Neural cell (in vitro differentiated cells): ENCODE results near the gene C22orf39. TPM values are rescaled to one million over a fixed set of nuclear protein-coding genes. Genes with fewer than 3 reads are reported as not detected.

Source experiments
- H2AFZ ChIP-seq: fragments of 200-600, 300-800 bp; sonication (generic), shearing (Covaris generic); 2 replicates; pipeline ENCODE4 v1.6.0; 2014; ENCODE audit warnings: low read depth, mild to moderate bottlenecking, antibody characterized with exemption, low read length, moderate library complexity
- H3F3A ChIP-seq: fragments of 200-600 bp; shearing (Covaris generic); 2 replicates; pipeline ENCODE4 v1.6.1; 2016; ENCODE audit warnings: mild to moderate bottlenecking, moderate library complexity, mixed read lengths, antibody characterized with exemption, low read length; ENCODE audit not compliant: insufficient read depth, poor library complexity, severe bottlenecking
- H3K27ac ChIP-seq: fragments of 200-600, 300-800 bp; sonication (generic), shearing (Covaris generic); 2 replicates; pipeline ENCODE4 v1.5.1; 2014; ENCODE audit warnings: mild to moderate bottlenecking, low read length, moderate library complexity
- H3K27me3 ChIP-seq: fragments of 300-800, 200-600 bp; sonication (generic), shearing (Covaris generic); 2 replicates; pipeline ENCODE4 v1.6.0; 2014; ENCODE audit warnings: mild to moderate bottlenecking, low read depth, low read length, moderate library complexity; ENCODE audit not compliant: insufficient read depth
- H3K36me3 ChIP-seq: fragments of 300-800, 200-600 bp; sonication (generic), shearing (Covaris generic); 2 replicates; pipeline ENCODE4 v1.5.1; 2014; ENCODE audit warnings: mild to moderate bottlenecking, antibody characterized with exemption, low read length, moderate library complexity; ENCODE audit not compliant: insufficient read depth
- H3K4me2 ChIP-seq: fragments of 300-800, 200-600 bp; sonication (generic), shearing (Covaris generic); 2 replicates; pipeline ENCODE4 v1.6.0; 2014; ENCODE audit warnings: mild to moderate bottlenecking, low read length
- H3K4me3 ChIP-seq: fragments of 300-800, 200-600 bp; sonication (generic), shearing (Covaris generic); 2 replicates; pipeline ENCODE4 v1.5.1; 2014; ENCODE audit warnings: mild to moderate bottlenecking, low read length, moderate library complexity
- H3K79me2 ChIP-seq: fragments of 200-600 bp; shearing (Covaris generic); replicated peaks from 2 replicates; pipeline ENCODE4 v1.6.0; 2014; ENCODE audit warnings: mild to moderate bottlenecking, low read length, moderate library complexity; ENCODE audit not compliant: insufficient read depth
- H3K9ac ChIP-seq: fragments of 300-800, 200-600 bp; sonication (generic), shearing (Covaris generic); 2 replicates; pipeline ENCODE4 v1.6.1; 2016; ENCODE audit warnings: mild to moderate bottlenecking, low read length, mixed read lengths
- H3K9me2 ChIP-seq: fragments of 200-600 bp; shearing (Covaris generic); 2 replicates; pipeline ENCODE4 v1.6.1; 2016; ENCODE audit warnings: mild to moderate bottlenecking, low read length, mixed read lengths; ENCODE audit not compliant: insufficient read depth
- H3K9me3 ChIP-seq: fragments of 200-600, 300-800 bp; sonication (generic), shearing (Covaris generic); 2 replicates; pipeline ENCODE4 v1.6.1; 2016; ENCODE audit warnings: mild to moderate bottlenecking, mixed run types, low read length, moderate library complexity, mixed read lengths
- H4K20me1 ChIP-seq: fragments of 200-600 bp; shearing (Covaris generic); 2 replicates; pipeline ENCODE4 v1.6.1; 2016; ENCODE audit warnings: mild to moderate bottlenecking, mixed run types; ENCODE audit not compliant: insufficient read depth
- CTCF ChIP-seq: fragments of 450-650 bp; IDR thresholded peaks from 2 replicates; pipeline ENCODE4 v1.5.1; 2014; ENCODE audit warnings: antibody characterized with exemption, mild to moderate bottlenecking, moderate library complexity; ENCODE audit not compliant: poor library complexity, severe bottlenecking
- EZH2 ChIP-seq: fragments of 200-600, 300-800 bp; shearing (Covaris generic), sonication (generic); IDR thresholded peaks from 2 replicates; pipeline ENCODE4 v1.6.1; 2014; ENCODE audit warnings: antibody characterized with exemption, low read length, borderline replicate concordance, mild to moderate bottlenecking; ENCODE audit not compliant: insufficient read depth, poor library complexity, severe bottlenecking
- MXI1 ChIP-seq: fragments of 450-650 bp; conservative IDR thresholded peaks from 2 replicates; pipeline ENCODE4 v1.6.1; 2014; ENCODE audit warnings: antibody characterized with exemption, mild to moderate bottlenecking; ENCODE audit not compliant: poor library complexity, severe bottlenecking
- POLR2AphosphoS5 ChIP-seq: IDR thresholded peaks from 2 replicates; pipeline ENCODE4 v1.6.1; 2012
- RAD21 ChIP-seq: fragments of 450-650 bp; conservative IDR thresholded peaks from 2 replicates; pipeline ENCODE4 v1.6.1; 2014; ENCODE audit warnings: antibody characterized with exemption, mild to moderate bottlenecking, moderate library complexity
- REST ChIP-seq: IDR thresholded peaks from 2 replicates; pipeline ENCODE4 v1.6.1; 2012; ENCODE audit warnings: borderline replicate concordance
- SMC3 ChIP-seq: fragments of 450-650 bp; conservative IDR thresholded peaks from 2 replicates; pipeline ENCODE4 v1.6.1; 2014; ENCODE audit warnings: antibody characterized with exemption, mild to moderate bottlenecking, moderate library complexity; ENCODE audit not compliant: poor library complexity
- TAF1 ChIP-seq: IDR thresholded peaks from 2 replicates; pipeline ENCODE4 v1.6.1; 2012; ENCODE audit warnings: low read depth
- polyA plus RNA-seq: library from polyadenylated mRNA; depleted of rRNA; stranded (reverse); fragments of >200 nt; gene quantifications from 2 replicates; pipeline ENCODE4 v1.2.3, GENCODE V29; 2014

C22orf39 gene
- polyA plus RNA-seq, 1 donor from 2014 or later = 94.9 TPM

- Histone ChIP-seq H3K4me2 (no peak overlapping the region), H3F3A (no peaks in the 10 kb centered on the region), H3K36me3 (peaks cover 9% of the 10 kb centered on the region), H3K4me3 (no peak overlapping the region), H2AFZ (no peak overlapping the region), H3K9me3 (no peaks in the 10 kb centered on the region), H3K79me2 (no peaks in the 10 kb centered on the region), H3K9ac (no peak overlapping the region), H3K27ac (no peak overlapping the region), H3K27me3 (no peaks in the 10 kb centered on the region), H4K20me1 (no peaks in the 10 kb centered on the region), H3K9me2 (no peaks in the 10 kb centered on the region)
- no peak for TF ChIP-seq RAD21
- no peak for TF ChIP-seq SMC3
- TF ChIP-seq REST = no peak
- no peak for TF ChIP-seq CTCF
Measured at GRCh38 chr22:19454156-19454555, 6.6 kb upstream of the C22orf39 start.

- Histone ChIP-seq H3K4me3 (no peak overlapping the region), H3K9me2 (no peaks in the 10 kb centered on the region), H4K20me1 (no peaks in the 10 kb centered on the region), H3K9me3 (no peaks in the 10 kb centered on the region), H3K27me3 (no peaks in the 10 kb centered on the region), H3K36me3 (peaks cover 9% of the 10 kb centered on the region), H3F3A (no peaks in the 10 kb centered on the region), H2AFZ (no peak overlapping the region), H3K4me2 (no peak overlapping the region), H3K27ac (no peak overlapping the region), H3K79me2 (peaks cover 3% of the 10 kb centered on the region), H3K9ac (no peak overlapping the region)
- no peak for TF ChIP-seq REST
- no peak for TF ChIP-seq SMC3
- no peak for TF ChIP-seq POLR2AphosphoS5
- TF ChIP-seq RAD21 = no peak
- no peak for TF ChIP-seq EZH2
- TF ChIP-seq MXI1 = no peak
- no peak for TF ChIP-seq TAF1
- TF ChIP-seq CTCF = no peak
Measured at GRCh38 chr22:19453718-19454117, 6.2 kb upstream of the C22orf39 start.
